ENCODE results near the gene APLN.
A peak's percentile ranks its signal among the peaks of the same experiment; 100 is the strongest.

APLN gene, protein sequence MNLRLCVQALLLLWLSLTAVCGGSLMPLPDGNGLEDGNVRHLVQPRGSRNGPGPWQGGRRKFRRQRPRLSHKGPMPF

DNA sequence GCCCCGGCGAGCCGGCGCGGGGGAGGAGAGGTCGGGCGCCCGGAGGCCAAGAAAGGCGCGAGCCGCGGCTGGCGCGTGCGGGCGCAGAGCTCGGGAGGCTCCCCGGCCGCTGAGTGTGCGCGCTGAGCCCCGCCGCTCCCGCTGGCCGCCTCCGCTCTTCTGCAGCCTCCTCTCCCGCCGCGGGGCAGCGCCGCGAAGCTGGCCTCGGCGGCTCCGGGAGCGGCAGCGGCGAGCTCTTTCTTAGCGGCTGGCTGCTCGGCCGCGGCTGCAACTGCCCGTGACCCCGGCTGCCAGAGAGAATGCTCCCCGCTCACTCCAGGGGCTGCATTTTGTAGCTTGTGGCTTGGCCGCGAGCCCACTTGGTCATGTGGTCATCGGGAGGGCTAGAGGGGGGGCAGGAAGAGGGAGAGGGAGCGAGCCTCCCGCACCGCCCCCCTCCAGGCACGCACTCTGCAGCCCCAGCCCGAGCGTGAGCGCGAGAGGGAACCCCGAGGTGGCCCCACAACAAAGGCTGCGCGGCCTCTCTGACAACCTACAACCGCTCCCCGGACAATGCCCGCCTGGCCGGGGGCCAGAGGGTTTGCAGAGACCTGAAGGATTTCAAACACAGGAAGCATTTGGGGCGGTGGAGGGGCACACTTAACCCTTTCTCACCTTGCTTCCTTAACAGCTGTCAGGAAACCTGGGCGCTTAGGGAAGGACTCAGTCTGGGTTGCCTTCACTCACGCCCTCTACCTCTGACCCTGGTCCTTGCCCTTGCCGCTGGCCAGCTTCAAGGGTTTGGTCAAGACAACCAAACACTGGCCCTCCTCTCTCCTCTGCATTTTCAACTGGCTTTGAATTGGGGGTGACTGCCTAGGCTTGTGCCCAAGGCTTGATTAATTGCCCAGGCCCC lies at the start of gene APLN:
APLN (minus strand) TSS at position 305 of the 895 bp plus-strand sequence. CDS start 326 bp downstream, outside the sequence.
- peak; percentile 12 for DNase-seq

DNA sequence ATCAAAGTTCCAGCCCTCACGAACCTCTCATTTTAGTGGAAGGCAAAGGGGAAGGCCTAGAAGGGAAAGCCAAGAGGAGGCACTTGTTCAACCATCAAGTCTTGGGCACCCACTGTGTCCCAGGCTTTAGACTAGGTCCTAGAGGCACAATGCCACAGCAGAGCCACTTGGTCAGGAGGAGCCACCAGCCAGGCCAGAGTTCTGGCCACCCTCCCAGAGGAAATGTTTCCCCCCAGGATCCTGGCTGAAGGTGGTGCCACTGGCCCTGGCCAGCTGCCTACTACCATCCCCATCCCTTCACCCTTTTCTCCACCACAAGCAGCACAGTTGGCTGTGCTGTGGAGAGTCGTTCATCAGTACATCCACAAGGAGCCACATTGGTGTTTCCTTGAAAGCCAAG lies 49.7 kb upstream of the APLN start:
- DNase-seq, result no peak

DNA sequence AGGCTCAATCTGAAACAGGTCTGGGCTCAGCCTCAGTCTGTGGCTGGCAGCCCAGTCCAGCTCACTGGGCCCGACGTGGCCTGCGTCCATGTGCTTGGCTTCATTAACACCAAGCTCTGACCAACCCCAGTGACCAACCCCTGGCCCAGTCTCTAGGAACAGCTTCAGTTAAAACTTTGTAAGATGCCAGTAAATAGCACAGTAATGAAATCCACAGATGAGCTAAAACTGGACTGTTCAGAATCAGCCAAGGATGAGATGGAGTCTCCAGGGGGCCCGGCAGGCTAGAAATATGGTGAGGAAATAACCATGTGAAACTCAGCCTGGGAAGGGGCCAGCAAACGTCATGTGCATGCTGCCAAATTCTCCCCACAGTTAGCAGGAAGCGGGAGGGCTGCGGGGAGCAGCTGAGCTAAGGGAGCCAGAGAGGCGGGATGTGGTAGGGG lies 46.9 kb upstream of the APLN start:
- no peak for DNase-seq

DNA sequence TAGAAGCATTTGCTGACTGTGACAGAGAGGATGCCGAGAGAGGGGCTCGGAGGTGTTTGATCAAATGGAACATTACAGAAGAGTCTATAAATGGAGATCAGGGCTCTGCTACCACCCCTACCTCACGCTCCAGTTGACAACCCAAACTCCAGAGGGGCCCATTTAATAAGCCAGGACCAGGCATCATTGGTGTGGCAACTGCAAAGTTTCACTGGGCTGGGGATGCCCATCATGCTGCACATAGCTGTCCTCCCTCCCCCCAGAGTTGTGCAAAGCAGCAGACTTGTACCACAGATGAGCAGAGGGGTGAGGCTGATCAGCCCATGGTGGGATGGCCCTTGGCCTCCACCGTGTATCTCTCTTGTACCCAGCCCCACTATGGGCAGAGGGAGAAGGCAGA lies 45.8 kb upstream of the APLN start:
- no peak for DNase-seq

DNA sequence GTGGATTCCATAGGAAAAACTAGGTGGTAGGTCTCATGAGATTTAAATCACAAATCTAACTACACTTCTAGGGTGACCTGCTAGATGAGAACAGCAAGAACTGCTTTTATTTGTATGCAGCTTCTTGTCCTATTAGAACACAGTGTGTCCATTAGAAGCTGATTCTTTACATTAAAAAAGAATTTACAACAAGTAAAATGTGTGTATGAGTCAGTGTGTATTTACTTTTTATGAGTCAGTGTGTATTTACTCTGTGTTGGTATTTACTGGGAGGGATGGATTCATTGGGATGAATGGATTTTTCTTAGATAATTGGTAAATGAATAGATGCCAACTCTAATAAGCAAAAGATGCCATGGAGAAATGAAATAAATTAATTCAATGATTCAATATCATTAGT lies 43.4 kb upstream of the APLN start:
- no peak for DNase-seq

DNA sequence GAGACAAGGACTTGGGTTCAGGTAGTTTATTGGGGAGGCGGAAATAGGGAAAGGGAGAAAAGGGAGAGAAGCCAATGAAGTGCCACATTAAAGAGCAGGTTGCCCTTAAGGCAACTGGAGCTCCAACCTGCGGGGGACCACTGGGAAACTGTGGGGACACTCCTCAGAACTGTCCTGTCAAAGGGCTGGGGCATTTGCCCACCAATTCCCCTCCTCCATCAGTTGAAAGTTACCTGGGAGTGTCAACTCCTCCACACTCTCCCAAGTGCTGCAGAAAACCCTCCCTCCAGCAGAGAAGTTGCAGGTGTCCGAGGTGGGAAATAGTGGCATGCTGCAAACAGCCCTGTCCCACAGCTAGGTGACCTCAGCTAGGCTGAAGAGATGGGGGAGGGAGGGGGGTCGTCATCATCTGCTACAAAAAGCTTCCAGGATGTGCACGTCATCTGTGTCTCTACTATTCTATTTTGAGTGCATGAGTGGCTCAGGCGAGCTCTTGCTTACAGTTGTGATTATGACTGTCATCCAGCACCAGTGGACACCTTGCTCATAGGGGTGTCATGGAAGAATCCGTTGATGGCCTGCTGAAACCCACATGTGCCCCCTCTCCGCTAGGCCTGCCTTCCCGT lies 42.6 kb upstream of the APLN start:
- no peak for DNase-seq

DNA sequence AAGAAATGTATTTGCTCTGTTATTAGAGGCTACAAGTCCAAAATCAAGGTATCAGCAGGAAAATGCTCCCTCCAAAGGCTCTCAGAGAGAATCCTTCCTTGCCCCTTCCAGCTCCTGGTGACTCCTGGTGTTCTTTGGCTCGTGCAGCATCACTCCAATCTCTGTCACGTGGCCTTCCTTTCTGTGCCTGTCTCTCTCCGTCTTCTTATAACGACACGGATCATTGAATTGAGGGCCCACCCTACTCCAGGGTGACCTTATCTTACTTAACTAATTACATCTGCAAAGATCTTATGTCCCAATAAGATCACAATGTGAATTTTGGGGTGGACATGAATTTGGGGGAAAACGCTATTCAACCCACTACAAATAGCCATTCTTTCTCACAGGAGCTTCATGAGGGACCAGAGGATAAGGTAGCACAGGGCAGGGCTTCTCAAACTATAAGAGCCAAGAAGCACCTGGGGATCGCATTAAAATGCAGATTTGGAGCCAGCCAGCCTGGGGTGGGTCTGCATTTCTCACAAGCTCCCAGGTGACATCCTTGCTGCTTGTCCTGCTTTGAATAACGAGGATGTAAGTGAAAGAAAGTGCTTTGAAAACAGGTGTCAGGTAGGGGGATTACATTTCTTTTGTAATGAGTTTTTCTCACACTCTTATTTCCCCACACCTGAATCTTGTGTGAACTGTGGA lies 41.9 kb upstream of the APLN start:
- peak; percentile 63 for DNase-seq

DNA sequence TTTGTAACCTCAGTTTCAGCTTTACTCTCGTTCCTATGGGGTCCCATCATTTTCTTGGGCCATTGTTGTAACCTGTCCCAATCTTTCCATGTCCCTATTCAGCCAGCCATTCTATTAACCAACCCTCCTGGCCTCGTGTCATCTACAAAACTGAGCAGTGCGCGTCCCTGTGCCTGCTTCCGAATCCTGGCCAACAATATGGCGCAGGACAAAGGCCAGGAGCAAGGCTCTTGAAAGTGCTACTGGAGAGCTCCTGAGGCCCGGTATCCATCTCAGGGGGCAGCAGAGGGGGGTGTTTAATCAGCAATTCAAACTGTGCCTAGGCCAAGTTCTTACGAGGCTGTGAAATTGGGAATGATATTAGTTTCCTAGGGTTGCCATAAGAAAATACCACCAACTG lies 41.2 kb upstream of the APLN start:
- no peak for DNase-seq

DNA sequence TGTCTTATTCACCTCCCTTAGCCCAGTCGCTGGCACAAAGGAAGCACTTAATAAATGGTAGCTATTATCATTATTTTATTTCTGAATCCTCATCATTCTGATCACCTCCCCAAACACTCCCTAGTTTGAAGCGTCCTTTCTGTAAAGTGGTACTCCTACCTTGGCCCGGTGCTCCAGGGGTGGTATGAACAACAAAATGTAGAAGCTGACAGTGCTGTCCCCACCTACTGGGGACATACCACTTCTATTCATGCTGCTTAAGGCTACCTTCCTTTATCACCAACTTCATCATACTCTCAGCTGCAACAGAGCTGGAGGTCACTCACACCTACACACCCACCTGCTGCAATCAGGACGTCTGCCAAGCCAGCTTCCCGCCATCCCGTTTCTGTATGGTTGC lies 40.8 kb upstream of the APLN start:
- DNase-seq, result no peak

DNA sequence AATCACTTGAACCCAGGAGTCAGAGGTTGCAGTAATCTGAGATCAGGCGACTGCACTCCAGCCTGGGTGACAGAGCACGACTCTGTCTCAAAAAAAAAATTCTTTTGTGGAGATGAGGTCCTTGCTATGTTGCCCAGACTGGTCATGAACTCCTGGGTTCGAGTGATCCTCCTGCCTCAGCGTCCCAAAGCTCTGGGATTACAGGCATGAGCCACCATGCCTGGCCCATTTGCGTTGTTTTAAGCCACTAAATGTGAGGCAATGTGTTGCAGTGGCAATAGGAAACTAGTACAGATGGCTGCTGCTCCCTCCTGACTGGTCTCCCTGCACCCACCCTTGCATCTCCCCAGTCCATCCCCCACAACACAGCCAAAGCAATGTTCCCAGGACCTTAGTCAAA lies 40.0 kb upstream of the APLN start:
- no peak for DNase-seq

DNA sequence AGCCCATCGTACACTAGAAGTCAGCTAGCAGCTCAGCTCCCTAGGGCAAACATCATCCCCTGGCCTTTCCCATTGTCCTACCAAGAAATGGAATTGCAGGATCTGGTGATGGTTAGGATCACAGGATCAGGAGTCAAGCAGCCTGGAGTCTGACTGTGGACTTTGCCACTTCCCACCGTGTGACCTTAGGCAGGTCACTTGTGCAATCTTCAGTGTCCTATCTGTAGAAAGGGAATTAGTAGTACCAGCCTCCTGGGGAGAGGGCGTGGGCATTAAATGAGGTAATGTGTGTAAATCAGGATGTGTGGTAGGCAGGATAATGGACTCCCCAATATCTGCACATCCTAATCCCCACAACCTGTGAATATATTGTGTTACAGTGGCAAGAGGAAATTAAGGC lies 38.6 kb upstream of the APLN start:
- DNase-seq, result no peak

DNA sequence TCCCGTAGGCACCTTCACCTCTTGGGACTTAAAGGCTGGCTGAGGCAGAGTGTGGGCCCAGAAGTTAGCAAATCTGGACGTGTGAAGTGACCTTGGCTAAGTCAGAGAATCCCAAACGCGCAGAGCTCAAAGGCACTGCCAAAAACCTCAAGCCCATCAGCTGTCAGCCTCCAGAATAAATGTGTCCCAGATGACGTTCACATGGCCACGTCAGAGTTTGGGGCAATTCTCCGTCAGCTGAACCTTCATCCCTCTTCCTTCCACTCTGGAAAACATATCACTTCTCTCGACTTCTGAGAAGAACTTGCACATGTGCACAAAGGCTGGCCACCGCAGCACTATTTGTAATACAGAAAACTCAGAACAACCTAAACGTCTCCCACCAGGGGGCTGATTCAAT lies 35.7 kb upstream of the APLN start:
- DNase-seq, result no peak

DNA sequence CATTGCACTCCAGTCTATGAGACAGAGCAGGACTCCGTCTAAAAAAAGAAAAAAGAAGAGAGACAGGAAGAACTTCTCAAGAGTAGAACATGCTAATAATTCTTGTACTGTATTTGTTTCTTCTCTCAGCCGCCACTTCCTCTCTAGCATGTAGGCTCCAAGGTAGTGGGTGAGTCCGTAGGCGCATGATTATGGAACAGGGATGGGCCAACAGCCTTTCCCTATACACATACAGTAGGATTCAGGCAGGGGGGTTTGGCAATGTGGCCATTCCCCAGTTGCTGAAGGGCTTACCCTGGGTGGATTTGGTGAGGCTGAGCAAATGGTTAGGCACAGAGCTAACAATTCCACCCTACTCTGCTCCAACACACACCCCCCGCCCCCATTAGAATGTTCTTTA lies 35.0 kb upstream of the APLN start:
- no peak for DNase-seq

DNA sequence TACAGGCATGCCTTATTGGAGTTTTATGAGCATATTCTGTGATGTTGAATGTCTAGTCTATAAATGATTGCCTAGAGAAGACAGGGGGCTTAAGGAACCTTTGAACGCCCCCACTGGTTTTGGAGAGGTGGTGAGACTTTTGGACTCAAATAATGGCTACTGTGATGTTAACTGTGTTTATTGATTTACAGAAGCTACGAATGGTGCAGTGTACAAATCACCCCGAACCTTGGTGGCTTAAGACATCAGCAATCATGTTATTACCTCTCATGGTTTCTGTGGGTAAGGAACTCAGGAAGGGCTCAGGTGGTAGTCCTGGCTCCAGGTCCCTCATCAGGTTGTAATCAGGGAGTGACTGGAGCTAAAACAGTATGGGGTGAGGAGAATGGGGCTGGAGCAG lies 33.3 kb upstream of the APLN start:
- DNase-seq, result no peak

DNA sequence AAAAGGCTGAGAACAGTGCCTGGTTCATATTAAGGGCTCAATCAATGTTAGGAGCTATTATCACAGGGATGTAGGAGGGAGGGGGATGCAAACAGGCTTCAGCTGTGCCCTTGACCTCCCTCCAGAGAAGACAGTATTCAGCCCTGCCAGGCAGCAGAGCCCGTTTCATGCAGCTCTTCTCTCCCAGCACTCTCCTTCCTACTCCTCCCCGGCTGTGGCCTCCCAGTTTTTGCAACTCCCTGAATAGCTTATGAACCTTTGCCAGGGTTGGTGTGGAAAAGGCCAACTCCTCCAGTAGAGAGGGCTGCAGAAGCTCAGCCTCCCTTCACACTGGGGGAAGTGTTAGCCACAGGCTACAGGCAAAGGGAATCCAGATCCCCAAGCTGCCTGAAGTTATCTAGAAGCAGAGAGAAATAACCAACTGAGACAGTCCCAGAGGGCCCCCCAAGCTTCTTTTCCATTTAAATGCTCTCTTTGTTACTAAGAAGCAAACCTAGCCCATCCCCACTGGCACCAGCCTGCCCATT lies 31.7 kb upstream of the APLN start:
- DNase-seq, result no peak

DNA sequence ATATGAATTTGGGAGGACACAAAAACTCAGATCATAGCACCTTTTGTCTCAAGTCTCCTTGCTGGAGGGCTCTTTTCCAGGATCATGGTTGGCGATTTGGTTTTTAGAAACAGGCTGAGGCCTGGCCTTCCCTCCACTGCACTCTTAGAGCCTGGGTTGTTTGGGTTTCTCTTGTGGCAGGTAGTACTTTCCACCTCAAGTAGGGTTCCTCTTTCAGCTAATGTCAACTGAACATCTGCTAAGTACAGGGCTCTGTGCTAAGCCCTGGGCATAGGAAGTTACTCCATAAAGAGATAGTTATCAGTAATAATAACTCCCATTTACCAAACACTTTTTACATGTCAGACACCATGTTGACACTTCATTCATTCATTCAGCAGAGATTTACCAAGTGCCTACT lies 28.2 kb upstream of the APLN start:
- DNase-seq, result no peak

DNA sequence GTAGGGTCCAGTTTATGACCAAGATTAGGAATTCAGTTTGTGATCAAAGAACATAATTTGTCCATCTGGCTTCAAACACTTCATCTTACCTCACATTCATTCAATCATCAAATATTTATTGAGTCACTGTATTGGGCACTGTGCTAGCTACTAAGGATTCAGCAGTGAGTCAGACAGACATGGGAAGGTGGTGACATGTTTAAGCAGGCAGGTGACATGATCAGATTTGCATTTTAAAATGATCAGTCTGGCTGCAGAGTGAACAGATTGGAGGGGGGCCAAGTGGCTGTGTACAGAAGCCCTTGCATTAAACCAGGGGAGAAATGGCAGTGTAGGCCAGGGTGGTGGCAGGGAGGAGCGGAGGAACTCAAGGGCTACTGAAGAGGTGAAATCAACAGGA lies 25.1 kb upstream of the APLN start:
- no peak for DNase-seq

DNA sequence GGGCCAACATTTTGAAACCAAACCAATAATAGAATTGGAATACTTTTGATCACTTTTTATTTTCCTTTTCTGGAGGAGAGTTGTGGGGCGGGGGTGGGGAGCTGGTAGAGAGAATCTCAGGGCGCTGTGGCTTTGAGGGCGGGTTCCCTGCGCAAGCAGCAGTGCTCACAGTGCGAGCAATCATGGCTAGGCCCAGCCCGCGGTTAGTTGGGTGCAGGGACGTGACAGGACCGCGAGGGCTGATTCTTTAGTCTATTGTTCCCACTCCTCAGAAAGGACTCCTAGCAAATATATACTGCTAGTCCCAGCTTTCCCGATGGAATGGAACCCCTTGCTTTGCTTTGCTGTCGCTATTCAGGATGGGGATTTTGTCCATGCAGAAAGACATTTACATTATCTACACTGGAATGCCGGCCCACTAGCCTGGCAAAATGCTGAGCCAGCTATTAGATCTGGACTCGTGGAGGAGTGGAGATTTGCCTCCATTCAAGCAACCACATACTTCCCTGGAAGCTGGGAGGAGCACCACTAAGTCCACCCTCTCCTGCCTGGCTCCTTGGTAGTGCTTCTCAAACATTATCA lies 23.9 kb upstream of the APLN start:
- no peak for DNase-seq

DNA sequence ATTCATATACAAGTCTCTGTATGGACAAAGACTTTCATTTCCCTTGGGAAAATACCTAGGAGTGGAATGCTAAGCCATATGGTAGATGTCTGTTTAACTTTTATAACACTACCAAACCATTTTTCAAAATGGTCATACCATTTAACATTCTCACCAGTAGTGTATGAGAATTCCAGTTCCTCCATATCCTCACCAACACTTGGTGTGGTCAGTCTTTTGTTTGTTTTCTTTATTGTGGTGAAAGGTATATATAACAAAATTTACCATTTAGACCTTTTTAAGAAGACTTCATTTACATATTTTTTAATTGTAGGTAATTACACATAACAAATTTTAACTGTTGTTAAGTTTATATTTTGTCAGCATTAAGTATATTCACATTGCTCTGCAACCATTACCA lies 12.7 kb upstream of the APLN start:
- DNase-seq, result no peak

DNA sequence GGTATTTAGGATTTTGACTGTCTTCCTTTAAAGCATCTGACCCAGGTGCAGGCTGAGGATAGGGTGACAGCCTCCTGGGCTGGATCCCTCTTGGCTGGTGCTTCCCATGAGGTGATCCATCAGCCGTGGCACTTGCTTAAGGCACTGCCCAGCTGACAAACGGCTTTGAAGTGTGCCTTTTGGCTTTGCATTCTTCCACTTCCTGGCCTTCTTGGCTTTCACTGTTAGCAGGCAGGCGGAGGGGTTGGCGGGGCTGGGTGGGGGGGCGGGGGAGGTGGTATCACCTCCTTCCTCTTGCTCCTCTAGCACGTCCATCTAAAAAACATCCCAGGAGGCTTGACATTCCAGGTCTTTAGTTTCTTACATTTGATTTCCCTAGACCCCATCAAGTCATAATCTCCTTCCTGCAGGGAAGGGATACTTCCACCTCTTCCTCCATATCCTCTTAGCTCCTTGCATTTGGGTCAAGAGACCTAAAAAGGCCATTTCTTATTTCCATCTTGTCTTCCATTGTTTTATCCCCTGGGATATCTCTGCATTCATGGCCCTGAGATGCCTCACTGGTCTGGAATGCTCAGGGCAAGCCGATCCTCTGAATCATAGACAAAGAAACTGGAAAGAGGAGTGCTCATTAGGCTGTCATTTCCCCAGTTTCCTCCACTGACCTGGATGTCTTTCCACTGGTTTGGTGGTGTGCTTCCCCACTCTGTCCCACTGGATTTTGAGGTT lies 11.3 kb upstream of the APLN start:
- no peak for DNase-seq

DNA sequence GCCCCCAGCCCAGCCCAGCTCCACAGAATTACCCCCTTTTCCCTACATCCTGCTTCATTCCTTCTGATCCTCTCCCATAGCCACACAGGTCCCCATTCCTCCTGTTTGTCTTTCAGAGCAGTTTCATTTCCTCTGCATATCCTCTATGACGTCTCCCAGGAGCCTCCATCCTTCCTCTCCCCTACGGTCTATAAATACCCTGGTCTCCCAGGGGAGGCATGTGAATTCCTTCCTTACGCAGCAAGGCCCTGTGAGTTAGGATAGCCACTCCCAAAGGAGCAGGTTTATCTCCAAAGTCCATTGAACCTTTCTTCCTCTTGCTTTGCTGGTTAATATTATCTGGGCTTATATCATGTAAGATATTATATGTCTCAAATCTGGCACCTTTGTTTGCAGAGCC lies 8.4 kb upstream of the APLN start:
- DNase-seq, result no peak

DNA sequence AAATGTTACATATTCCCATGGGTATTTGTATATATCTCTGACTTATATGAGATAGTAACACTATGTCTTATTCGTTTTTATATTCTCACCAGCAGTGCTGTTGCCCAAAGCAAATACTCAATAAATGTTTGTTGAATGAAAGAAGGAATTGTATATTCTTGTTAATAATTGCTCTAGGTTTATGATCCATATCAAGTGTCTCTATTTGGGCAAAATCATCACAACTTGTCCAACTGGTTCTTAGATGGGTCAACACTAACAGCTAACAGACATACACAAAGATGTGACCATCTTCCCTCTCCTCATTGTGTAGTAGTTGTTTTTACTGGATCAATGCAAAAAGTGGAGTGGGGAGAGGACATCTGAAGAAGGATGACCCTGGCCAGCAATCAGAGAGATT lies 6.6 kb upstream of the APLN start:
- peak; percentile 40 for DNase-seq
